ENCODE measurements around the gene MIPEP.

The MIPEP gene

DNA sequence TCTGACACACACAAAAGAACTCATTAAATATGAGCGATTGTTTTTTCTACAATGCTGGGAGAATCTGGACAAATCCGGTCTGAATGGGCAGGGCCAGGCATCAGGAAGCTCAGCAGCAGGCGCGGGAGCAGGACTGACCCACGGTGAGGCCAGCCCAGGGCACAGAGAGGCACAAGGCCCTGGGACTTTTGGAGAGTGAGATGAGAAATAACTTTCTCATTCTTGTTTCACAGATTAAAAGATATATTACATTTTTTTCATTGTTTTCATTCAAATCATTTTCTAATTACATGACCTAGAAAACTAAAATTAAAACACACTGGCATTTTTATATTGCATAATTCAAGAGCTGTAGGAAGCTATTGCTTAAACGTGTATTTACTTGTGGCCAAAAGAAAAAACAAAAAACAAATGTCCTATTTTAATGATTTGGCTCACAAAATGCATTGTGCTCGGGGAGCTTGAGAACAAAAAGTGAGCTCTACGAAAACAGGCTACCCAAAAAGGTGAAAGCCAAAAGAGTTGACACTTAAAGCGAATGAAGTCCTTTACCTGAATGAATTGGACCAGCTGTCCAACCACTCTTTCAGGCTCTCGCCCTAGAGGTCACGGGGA lies 185.8 kb downstream of the MIPEP start:
- DNase-seq: no peak

DNA sequence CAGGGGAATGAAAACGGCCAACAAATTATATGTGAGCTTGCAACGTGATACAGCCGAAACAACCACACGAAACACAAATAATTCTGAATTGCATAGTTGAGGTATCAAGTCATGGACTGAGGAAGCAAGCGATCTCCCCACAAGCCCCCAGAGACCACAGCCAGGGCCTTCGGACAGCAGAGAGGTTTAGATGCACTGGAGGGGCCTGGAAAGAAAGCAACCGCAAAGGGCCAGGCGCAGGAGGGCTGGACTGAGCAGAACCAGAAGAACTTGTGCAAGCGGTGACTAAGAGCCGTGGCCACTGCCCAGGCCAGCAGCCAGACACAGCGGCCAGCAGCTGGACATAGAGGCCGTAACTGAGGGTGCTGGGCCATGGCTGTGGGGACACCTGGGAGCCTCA lies 187.6 kb downstream of the MIPEP start:
- DNase-seq: no peak

DNA sequence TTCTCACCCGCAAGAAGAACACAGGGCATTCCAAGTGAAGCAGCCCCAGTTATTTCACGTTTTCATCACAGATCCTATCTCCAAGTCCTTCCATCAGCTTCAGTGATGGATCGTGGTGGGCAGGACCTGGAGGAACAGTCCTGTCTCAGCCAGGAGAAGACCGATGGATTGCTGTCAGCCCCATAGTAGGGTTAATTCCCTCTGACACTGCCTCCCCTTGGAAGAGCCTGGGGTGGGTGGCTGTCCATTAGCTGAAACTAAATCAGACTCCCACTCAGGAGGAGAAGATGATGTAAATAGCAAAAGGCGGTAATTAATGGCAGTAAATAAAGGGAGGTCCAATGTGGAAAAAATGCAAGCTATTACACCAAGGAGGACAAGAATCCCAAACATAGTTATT lies 188.0 kb downstream of the MIPEP start:
- DNase-seq: no peak

DNA sequence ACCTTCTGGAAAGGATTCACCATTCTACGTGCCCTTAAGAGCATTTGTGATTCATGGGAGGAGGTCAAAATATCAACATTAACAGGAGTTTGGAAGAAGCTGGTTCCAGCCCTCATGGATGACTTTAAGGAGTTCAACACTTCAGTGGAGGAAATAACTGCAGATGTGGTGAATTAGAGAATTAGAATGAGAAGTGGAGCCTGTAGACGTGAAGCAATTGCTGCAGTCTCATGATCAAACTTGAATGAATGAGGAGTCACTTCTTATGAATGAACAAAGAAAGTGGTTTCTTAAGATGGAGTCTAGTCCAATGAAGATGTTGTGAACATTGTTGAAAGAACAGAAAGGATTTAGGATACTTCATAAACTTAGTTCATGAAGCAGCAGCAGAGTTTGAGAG lies 189.9 kb downstream of the MIPEP start:
- DNase-seq: no peak

DNA sequence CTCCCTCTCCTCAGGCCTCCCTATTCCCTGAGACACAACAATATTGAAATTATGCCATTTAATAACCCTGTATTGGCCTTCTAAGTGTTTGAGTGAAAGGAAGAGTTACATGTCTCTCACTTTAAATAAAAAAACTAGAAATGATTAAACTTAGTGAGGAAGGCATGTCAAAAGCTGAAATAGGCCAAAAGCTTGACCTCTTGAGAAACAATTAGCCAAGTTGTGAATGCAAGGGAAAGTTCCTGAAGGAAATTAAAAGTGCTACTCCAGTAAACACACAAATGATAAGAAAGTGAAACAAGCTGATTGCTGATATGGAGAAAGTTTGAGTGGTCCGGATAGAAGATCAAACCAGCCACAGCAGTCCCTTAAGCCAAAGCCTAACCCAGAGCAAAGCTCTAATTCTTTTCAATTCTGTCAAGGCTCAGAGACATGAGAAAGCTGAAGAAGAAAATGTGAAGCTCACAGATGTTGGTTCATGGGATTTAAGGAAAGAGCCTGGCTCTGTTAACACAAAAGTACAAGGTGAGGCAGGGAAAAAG lies 191.4 kb downstream of the MIPEP start:
- DNase-seq: no peak

DNA sequence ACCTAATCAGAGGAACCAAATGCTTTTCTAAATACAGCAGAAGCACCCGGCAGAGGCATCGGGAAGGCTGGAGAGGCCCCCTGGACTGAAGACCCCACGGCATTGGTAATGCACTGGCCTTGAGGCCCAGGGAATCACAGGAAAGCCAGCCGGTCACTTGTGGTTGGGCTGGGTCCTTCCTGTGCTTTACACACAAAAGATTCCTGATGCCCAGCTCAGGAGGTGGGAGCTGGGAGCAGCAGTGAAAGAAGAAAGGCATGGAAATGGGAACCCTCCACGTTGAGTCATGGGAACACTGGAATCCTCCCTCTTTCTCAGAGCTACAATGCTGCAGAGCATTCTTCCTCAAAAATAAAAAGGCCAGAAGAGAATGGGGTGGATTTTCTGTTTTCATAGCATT lies 192.6 kb downstream of the MIPEP start:
- no peak for DNase-seq

DNA sequence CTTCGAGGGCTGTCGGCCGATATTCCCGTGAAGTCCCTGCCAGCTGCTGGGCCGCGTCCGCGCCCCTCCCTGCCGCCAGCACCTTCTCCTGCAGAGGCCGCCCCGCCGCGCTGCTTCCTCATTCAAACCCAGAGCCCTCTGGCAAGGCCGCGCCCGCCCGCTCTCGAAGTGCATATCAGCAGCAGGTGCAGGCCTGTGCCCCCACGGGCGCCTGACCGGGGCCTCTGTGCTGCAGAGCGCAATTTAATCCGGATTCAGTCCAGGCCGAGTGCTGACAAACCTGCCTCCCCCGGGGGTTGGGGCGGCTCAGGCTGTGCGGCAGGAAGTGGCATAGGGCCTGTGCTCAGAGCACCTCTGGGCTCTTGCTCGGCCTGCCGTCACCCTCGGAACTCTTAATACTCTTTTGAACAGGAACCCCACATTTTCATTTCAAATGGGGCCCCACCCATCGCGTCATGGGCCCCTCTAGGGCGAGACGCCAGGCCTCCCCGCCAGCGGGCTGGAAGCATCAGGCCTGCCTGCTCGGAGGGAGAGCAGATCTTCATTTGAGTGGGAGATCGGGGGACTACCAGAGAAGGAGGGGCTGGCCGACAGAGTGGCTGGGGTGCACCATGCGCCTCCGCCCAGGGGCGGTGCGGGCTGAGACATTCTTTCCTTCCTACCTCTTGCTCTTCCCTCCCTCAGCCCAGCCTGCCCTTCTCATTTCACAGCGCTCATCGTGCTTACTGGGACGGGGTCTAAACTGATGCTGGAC lies 193.3 kb downstream of the MIPEP start:
- DNase-seq: no peak

DNA sequence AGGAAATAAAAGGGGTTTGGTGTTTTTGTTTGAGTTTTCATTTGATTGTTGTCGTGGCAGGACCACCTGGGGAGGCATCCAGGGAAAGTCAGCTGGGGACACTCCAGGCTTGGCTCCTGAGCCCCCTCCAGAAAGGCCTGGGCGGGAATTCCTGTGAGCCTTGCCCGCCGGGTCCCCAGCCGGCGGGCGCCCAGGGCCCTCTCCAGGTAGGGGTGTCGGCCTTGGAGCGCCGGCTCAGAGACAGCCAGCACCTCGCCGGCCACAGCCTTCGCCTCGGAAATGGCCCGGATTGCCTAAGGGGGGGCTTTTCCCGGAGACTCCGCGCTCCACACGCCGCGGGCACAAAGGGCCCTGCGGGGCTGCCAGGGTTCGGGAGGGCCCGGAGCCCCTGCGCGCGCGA lies 194.0 kb downstream of the MIPEP start:
- DNase-seq: no peak

DNA sequence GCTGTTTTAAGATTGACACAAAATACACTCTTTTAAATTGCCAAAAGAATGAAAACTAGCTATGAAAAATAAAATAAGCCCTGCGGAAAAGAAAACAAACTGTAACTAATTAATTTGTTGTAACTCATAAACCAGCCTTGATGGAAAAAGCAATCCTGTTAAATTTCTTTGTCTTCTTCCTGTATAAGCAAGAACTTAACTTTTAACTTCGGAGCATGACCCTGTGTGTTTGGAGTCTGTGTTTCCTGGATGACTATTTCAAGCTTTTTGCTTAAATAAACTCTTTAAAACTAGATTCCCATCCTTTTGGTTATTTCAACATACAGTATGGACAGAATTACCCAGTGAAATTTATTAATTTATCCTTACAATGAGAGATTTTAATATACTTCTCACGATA lies 196.4 kb downstream of the MIPEP start:
- no peak for DNase-seq

DNA sequence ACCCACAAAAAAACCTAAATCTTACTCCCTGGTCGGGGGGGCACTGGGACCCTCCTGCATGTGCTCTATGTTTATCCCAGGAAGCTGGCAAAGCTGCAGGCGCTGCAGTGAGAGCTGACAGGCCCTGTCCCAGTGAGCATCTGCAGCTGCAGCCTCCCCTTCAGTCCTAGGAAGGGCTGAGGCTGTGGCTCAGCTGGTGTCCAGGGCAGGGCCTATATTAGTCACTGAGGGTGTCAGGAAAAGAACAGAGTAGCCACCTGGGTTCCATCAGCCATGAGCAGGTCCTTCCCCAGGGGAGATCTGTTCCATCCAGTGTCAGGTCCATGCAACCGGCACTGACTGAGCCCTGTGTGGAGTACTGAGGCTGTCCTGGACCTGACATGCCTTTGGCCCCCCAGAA lies 198.5 kb downstream of the MIPEP start:
- no peak for DNase-seq

DNA sequence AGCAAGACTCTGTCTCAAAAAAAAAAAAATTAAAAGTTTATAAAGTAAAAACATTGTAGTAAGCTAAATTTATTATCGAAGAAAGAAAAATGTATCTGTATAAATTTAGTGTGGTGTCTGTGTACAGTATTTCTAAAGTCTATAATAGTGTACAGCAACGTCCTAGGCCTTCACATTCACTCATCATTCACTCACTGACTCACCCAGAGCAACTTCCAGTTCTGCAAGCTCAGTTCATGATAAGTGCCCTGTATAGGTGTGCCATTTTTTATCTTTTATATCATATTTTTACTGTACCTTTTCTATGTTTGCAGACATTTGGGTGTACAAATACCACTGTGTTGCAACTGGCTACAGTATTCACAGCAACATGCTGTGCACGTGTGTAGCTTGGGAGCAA lies 200.9 kb downstream of the MIPEP start:
- no peak for DNase-seq

DNA sequence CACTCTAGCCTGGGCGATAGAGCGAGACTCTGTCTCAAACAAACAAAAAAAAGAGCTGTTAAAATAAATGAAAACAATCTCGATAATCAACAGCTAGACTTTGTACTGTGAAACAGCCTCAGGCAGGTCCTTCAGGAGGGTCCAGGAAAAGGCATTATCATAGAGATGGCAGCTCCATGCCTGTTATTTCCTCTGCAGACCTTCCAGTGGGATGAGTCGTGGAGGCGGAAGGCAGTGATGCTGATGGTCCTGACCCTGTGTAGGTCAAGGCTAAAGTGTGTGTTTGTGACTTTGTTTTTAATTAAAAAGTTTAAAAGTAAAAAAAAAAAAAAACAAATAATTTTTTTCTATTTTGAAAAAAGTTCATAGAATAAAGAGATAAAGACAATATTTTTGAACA lies 201.6 kb downstream of the MIPEP start:
- no peak for DNase-seq

DNA sequence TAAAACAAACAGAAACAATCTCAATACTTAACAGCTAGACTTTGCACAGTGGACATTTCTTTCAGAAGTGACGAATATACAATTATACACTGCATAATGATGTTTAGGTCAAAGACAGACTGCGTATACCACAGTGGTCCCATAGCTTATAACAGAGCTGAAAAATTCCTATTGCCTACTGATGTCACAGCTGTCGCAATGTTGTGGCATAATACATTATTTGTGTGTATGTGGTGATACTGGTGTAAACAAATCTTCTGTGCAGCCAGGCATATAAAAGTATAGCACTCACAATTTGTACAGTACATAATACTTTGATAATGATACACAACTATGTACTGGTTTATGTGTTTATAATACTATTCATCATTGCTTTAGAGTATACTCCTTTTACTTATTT lies 202.3 kb downstream of the MIPEP start:
- DNase-seq: no peak

DNA sequence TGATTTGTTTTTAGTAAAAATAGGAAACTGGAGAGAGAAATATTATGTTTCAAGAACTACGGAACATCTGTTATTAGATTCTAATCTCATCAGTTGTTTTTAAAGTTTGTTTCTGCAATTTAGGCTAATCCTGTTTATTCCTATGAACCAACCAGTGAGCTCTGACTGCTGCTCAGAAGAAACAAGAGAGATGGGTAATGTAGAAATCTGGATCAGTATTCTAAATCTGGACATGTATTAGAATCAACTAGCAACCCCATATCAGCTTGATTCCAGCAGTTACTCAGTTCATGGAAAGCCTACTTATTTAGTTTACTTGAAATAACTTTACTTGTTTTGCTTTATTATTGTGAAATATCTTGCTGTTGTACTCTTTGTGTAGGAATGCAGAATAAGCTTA lies 203.8 kb downstream of the MIPEP start:
- DNase-seq: no peak

DNA sequence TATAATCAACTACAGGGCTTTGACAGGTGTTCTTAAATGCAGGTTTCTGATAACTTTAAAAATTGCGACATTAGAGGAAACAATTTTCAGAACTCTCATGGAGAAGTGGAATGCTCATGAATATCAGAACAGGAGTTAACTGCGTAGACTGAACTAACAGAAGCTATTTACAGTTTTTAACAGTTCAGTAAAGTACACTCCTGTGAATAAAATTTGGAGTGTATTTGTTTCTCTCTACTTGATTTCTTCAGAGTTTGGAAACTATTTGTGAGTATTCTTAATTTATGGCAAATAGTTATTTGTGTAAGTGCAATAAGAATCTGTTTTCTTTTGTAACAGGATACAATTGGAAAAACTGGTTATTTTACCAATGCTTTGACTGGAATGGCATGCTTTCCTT lies 204.6 kb downstream of the MIPEP start:
- no peak for DNase-seq

DNA sequence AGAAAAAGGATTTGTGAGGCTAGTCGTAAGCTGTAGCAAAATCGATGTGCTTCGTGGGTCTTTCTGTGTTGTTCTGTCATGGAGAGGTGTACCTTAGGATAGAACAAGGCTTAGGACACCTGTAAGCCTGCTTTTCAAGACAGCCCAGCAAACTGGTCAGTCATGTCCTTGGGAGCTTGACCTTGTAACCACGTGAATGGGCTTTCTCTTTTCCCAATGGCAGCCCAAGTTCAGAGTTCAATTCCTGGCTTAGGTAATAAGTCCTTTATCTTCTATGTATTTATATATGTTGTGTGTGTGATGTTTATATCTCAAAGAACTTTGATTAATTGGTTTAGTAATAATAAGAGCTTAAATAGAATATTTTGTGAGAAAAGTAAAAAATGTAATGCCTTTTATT lies 206.1 kb downstream of the MIPEP start:
- DNase-seq: no peak

DNA sequence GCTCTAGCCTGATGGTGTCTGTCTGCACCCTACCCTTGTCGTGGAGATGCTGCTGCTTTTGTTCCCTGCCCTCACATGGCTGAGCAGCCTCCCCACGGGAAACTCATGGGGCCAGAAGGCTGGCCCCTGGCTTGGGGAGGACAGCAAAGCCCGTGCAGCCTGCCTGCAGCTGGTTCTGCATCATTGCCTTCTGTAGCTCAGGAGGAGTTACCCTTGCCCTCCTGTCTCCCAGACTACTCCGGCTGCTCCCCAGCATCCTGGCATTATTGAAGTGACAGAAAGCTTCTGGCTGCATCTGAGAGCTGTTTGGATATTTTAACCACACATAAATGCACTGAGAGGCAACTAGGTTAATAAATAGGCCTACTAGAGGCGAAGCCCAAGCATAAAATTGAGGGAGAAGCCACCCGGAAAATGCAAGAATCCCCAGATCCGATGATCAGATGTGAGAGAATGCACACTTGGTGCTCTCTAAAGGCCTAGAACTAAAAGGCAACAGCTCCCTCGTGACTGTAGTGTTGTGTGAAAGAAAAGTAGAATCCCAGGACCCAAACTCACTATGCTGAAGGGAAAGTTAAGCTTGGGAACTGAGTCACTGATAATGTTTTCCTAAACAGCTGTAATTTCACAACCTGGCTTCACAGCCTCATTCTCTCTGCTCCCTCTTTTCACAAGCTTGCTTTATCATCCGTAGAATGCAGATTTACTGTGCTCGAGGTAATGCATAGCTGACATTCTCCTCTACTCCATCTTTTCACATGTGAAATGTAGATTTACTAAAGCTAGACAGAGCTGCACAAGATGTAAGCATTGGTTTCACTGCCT lies 208.1 kb downstream of the MIPEP start:
- DNase-seq: no peak

Data from amniotic stem cell (primary cell).